CD14-positive monocyte (primary cell): ENCODE results near the gene WDR72. TPM values are rescaled to one million over a fixed set of nuclear protein-coding genes. Genes with fewer than 3 reads are reported as not detected.

Experiments used
- DNase-seq, 3 donors: peaks; one replicate each; pipeline ENCODE4 v3.0.0-alpha.2; 2011 to 2022
- H2AFZ ChIP-seq: 2 replicates; pipeline ENCODE4 v1.6.0; 2012; ENCODE audit warnings: mild to moderate bottlenecking, low read depth, low read length, inconsistent platforms; ENCODE audit not compliant: insufficient read depth, poor library complexity, severe bottlenecking
- H3K27ac ChIP-seq, 2 donors: 1 replicate in 1 of 2; 2 replicates in 1 of 2; pipeline ENCODE4 v1.5.1; 2012 to 2013; ENCODE audit warnings: low read length in 2 of 2, control low read depth in 1 of 2, inconsistent platforms in 1 of 2, low read depth in 1 of 2, mild to moderate bottlenecking in 1 of 2
- H3K27me3 ChIP-seq, 2 donors: one replicate each; pipeline versions ENCODE4 v1.6.0 to v1.6.1; 2011 to 2013; ENCODE audit warnings: low read length in 2 of 2; ENCODE audit not compliant: control insufficient read depth in 2 of 2, insufficient read depth in 2 of 2
- H3K36me3 ChIP-seq, 2 donors: replicated peaks in 1 of 2; 1 replicate in 1 of 2; 2 replicates in 1 of 2; pipeline versions ENCODE4 v1.5.1 to v1.6.1; 2012 to 2013; ENCODE audit warnings: low read length in 2 of 2, control low read depth in 1 of 2, inconsistent platforms in 1 of 2, mild to moderate bottlenecking in 1 of 2; ENCODE audit not compliant: insufficient read depth in 2 of 2, control insufficient read depth in 1 of 2
- H3K4me1 ChIP-seq, 2 donors: 1 replicate in 1 of 2; 2 replicates in 1 of 2; pipeline versions ENCODE4 v1.5.1 to v1.6.1; 2012 to 2013; ENCODE audit warnings: low read length in 2 of 2, control low read depth in 1 of 2, inconsistent platforms in 1 of 2, mild to moderate bottlenecking in 1 of 2, moderate library complexity in 1 of 2; ENCODE audit not compliant: insufficient read depth in 2 of 2, control insufficient read depth in 1 of 2
- H3K4me2 ChIP-seq: replicated peaks from 2 replicates; pipeline ENCODE3; 2012; ENCODE audit warnings: low read length, moderate library complexity, mild to moderate bottlenecking; ENCODE audit not compliant: poor library complexity, severe bottlenecking; ENCODE audit errors: extremely low read depth
- H3K4me3 ChIP-seq, 3 experiments: fragments of 200-600 bp in 1 of 3; sonication (generic) in 1 of 3; replicated peaks in 1 of 3; 1 replicate in 2 of 3; 2 replicates in 1 of 3; pipeline ENCODE4 v1.5.1; 2011 to 2013; ENCODE audit warnings: low read length in 3 of 3, mild to moderate bottlenecking in 3 of 3, control low read depth in 2 of 3, low read depth in 2 of 3, inconsistent platforms in 1 of 3, moderate library complexity in 1 of 3
- H3K79me2 ChIP-seq: 2 replicates; pipeline ENCODE4 v1.6.0; 2012; ENCODE audit warnings: mild to moderate bottlenecking, control low read depth, inconsistent platforms, low read length, moderate library complexity; ENCODE audit not compliant: insufficient read depth
- H3K9ac ChIP-seq: 2 replicates; pipeline ENCODE4 v1.6.0; 2017; ENCODE audit warnings: low read length, mild to moderate bottlenecking; ENCODE audit not compliant: insufficient read depth, poor library complexity, severe bottlenecking
- H3K9me3 ChIP-seq, 2 donors: replicated peaks in 1 of 2; 1 replicate in 1 of 2; 2 replicates in 1 of 2; pipeline versions ENCODE4 v1.5.1 to v1.6.1; 2012 to 2013; ENCODE audit warnings: low read length in 2 of 2, control low read depth in 1 of 2; ENCODE audit not compliant: control insufficient read depth in 1 of 2, insufficient read depth in 1 of 2
- H4K20me1 ChIP-seq: 2 replicates; pipeline ENCODE4 v1.6.0; 2012; ENCODE audit warnings: mild to moderate bottlenecking, low read length, control low read depth, moderate library complexity; ENCODE audit not compliant: insufficient read depth
- H3K27ac Mint-ChIP-seq, 7 donors: one replicate each; pipeline ENCODE4 v1.8.0; 2020; ENCODE audit warnings: mild to moderate bottlenecking in 7 of 7, mixed read lengths in 7 of 7, moderate library complexity in 6 of 7, inconsistent platforms in 2 of 7
- H3K27me3 Mint-ChIP-seq, 3 donors: one replicate each; pipeline ENCODE4 v1.8.0; 2021 to 2022; ENCODE audit warnings: low read depth in 3 of 3, mild to moderate bottlenecking in 3 of 3, mixed read lengths in 3 of 3, moderate library complexity in 3 of 3, inconsistent platforms in 1 of 3
- H3K36me3 Mint-ChIP-seq, 2 donors: one replicate each; pipeline ENCODE4 v1.8.0; 2020; ENCODE audit warnings: mixed read lengths in 2 of 2, inconsistent platforms in 1 of 2, mild to moderate bottlenecking in 1 of 2
- H3K4me1 Mint-ChIP-seq: one replicate; pipeline ENCODE4 v1.8.0; 2020; ENCODE audit warnings: mild to moderate bottlenecking, mixed read lengths
- H3K4me3 Mint-ChIP-seq, 2 donors: one replicate each; pipeline ENCODE4 v1.8.0; 2020; ENCODE audit warnings: mild to moderate bottlenecking in 2 of 2, mixed read lengths in 2 of 2, moderate library complexity in 1 of 2
- H3K9me3 Mint-ChIP-seq, 7 donors: one replicate each; pipeline ENCODE4 v1.8.0; 2020 to 2022; ENCODE audit warnings: mixed read lengths in 7 of 7, mild to moderate bottlenecking in 6 of 7, moderate library complexity in 6 of 7, inconsistent platforms in 2 of 7
- CTCF ChIP-seq: fragments of 200-600 bp; IDR thresholded peaks from one replicate; pipeline ENCODE4 v1.8.0; 2022; ENCODE audit warnings: antibody characterized with exemption, mild to moderate bottlenecking
- WGBS: methylation state at CpG from one replicate; pipeline ENCODE4 v1.1.5; 2013; ENCODE audit warnings: missing lambda C conversion rate; ENCODE audit not compliant: insufficient coverage; 5-methylcytosine and 5-hydroxymethylcytosine counted together
- intact Hi-C, 2 donors: fragments of 100-400 bp; cut with micrococcal nuclease; formaldehyde crosslinking; loops; one replicate each; pipeline versions ENCODE4 v1.15.0 to v1.15.1; 2023
- polyA plus RNA-seq, 3 donors: library from polyadenylated mRNA; depleted of rRNA in 1 of 3; unstranded in 2 of 3; stranded (reverse) in 1 of 3; fragments of 300-500 nt in 2 of 3; fragments of >200 nt in 1 of 3; fragmentation: Illumina TruSeq in 2 of 3; gene quantifications; 1 replicate in 2 of 3; 2 replicates in 1 of 3; pipeline ENCODE4 v1.2.3, GENCODE V29; 2012 to 2021

The WDR72 gene
- polyA plus RNA-seq, 3 donors = not detected

- Mint-ChIP-seq H3K4me3 (no peak overlapping the region), H3K27me3 (peaks cover 0 to 3% (median 2%) of the 10 kb centered on the region in 3 donors), H3K9me3 (no peaks in the 10 kb centered on the region), H3K4me1 (no peaks in the 10 kb centered on the region), H3K36me3 (no peaks in the 10 kb centered on the region), H3K27ac (no peak overlapping the region)
- Histone ChIP-seq H2AFZ (no peak overlapping the region), H4K20me1 (no peaks in the 10 kb centered on the region), H3K27me3 (no peaks in the 10 kb centered on the region), H3K9me3 (no peaks in the 10 kb centered on the region), H3K9ac (no peak overlapping the region), H3K4me2 (no peak overlapping the region), H3K4me3 (no peak overlapping the region), H3K79me2 (no peaks in the 10 kb centered on the region), H3K36me3 (no peaks in the 10 kb centered on the region), H3K27ac (no peak overlapping the region), H3K4me1 (no peaks in the 10 kb centered on the region)
- intact Hi-C loops = no loop called here
- WGBS = no CpG with 5 or more reads among the region's 4 CpGs
- no peak for DNase-seq
- no peak for TF ChIP-seq CTCF
Measured at GRCh38 chr15:53563627-53564026, 195.8 kb downstream of the WDR72 start.

GRCh38 chr15:53559364-53560277 is 199.8 kb downstream of the WDR72 start:
- intact Hi-C loops = no loop called here
- WGBS = 79% methylated on average over 4 of the region's 7 CpGs
- no peak overlapping the region for H3K9ac ChIP-seq

More at GRCh38 chr15:53559364-53560277, 199.8 kb downstream of the WDR72 start:
- Mint-ChIP-seq H3K36me3 (no peaks in the 10 kb centered on the region), H3K4me3 (no peak overlapping the region), H3K27me3 (peaks cover 0 to 1% (median 0%) of the 10 kb centered on the region in 3 donors), H3K27ac (no peak overlapping the region), H3K9me3 (peaks cover 0 to 2% (median 0%) of the 10 kb centered on the region in 7 donors), H3K4me1 (peaks cover 5% of the 10 kb centered on the region)
- Histone ChIP-seq H3K79me2 (no peaks in the 10 kb centered on the region), H3K4me2 (no peak overlapping the region), H4K20me1 (no peaks in the 10 kb centered on the region), H3K9me3 (no peaks in the 10 kb centered on the region), H3K4me1 (no peaks in the 10 kb centered on the region), H3K27me3 (no peaks in the 10 kb centered on the region), H3K36me3 (no peaks in the 10 kb centered on the region), H3K4me3 (no peak overlapping the region), H2AFZ (no peak overlapping the region), H3K27ac (no peak overlapping the region)
- no peak for TF ChIP-seq CTCF
- no peak for DNase-seq
